Prostate gland (tissue), 2 donors: ENCODE measurements around the gene ADAMTS1. TPM values are rescaled to one million over a fixed set of nuclear protein-coding genes. Genes with fewer than 3 reads are reported as not detected.

ENCODE experiments used
- DNase-seq: peaks from one replicate; pipeline ENCODE4 v3.0.0-alpha.2; 2019; ENCODE audit warnings: low spot score
- H3K27ac ChIP-seq, 2 donors: fragments of 200-600 bp; sonication (generic); 2 replicates each; pipeline ENCODE4 v1.5.1; 2017 to 2019
- H3K27me3 ChIP-seq: fragments of 200-600 bp; sonication (generic); replicated peaks from 2 replicates; pipeline ENCODE4 v1.5.1; 2019; ENCODE audit not compliant: insufficient read depth
- H3K36me3 ChIP-seq, 2 donors: fragments of 200-600 bp; sonication (generic); 1 replicate in 1 of 2; 2 replicates in 1 of 2; pipeline versions ENCODE4 v1.5.1 to v1.8.1; 2017 to 2019
- H3K4me1 ChIP-seq: fragments of 200-600 bp; sonication (generic); replicated peaks from 2 replicates; pipeline ENCODE4 v1.5.1; 2019
- H3K4me3 ChIP-seq, 2 donors: fragments of 200-600 bp; sonication (generic); 2 replicates each; pipeline ENCODE4 v1.5.1; 2017 to 2019
- H3K9me3 ChIP-seq: fragments of 200-600 bp; sonication (generic); 2 replicates; pipeline ENCODE4 v1.5.1; 2017
- CTCF ChIP-seq, 4 experiments: fragments of 200-600 bp in 2 of 4; fragments of 450-650 bp in 2 of 4; sonication (generic) in 2 of 4; IDR thresholded peaks; 1 replicate in 3 of 4; 2 replicates in 1 of 4; pipeline ENCODE4 v1.5.1; 2016 to 2019; ENCODE audit warnings: antibody characterized with exemption in 4 of 4, mild to moderate bottlenecking in 2 of 4, moderate library complexity in 2 of 4
- POLR2A ChIP-seq: fragments of 450-650 bp; IDR thresholded peaks from one replicate; pipeline ENCODE4 v1.6.1; 2016; ENCODE audit warnings: antibody characterized with exemption, mild to moderate bottlenecking
- POLR2AphosphoS5 ChIP-seq: sonication (generic); formaldehyde crosslinking; IDR thresholded peaks from one replicate; pipeline ENCODE4 v1.6.1; 2017; ENCODE audit warnings: antibody characterized with exemption
- WGBS: methylation state at CpG from one replicate; pipeline ENCODE4 v1.1.5; 2018; 5-methylcytosine and 5-hydroxymethylcytosine counted together
- intact Hi-C: fragments of 100-400 bp; cut with DNase I; formaldehyde crosslinking; loops from one replicate; pipeline ENCODE4 v1.14.2; 2022
- total RNA-seq, 2 donors: library from RNA; depleted of rRNA; stranded (reverse); fragments of >200 nt; gene quantifications; one replicate each; pipeline ENCODE4 v1.1.0, GENCODE V29; 2016

ADAMTS1 gene
- total RNA-seq, 2 donors from 2014 or later: 19.4 to 110 TPM

- Histone ChIP-seq H3K27ac (no peak overlapping the region), H3K9me3 (no peaks in the 10 kb centered on the region), H3K36me3 (no peaks in the 10 kb centered on the region), H3K4me1 (no peaks in the 10 kb centered on the region), H3K4me3 (no peak overlapping the region), H3K27me3 (no peaks in the 10 kb centered on the region)
- DNase-seq: no peak
- intact Hi-C loops: no loop called here
- 78% methylated on average over 2 of the region's 2 CpGs for WGBS
- TF ChIP-seq CTCF (IDR thresholded peaks at IDR 0.05) (no peak), POLR2AphosphoS5 (no peak), POLR2A (no peak)
These were observed 26.3 kb downstream of the ADAMTS1 start for GRCh38 chr21:26818906-26819305.

DNA sequence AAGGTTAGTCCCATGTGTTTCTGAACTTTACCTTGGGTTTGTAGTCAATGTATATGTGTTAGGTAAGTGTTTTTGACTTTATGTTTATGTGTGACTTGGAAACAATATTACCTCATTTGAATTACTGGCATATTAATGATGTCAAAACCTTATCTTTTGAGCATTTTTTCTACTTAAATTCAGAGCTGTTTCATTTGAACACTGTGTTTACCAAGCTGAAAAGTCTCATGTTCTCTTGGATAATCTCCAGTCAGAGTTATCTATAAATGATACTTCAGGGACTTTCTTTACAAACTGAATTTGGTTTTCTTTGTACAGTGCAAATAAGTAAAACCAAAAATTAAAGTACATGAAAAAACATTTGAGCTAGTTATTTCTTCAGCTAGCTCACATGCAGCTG lies 30.0 kb downstream of the ADAMTS1 start:
- H3K9me3 ChIP-seq: no peaks in the 10 kb centered on the region
- no peak overlapping the region for H3K27ac ChIP-seq
- no peak for DNase-seq
- H3K4me3 ChIP-seq: no peak overlapping the region
- TF ChIP-seq POLR2A: no peak
- TF ChIP-seq POLR2AphosphoS5: no peak
- TF ChIP-seq CTCF (IDR thresholded peaks at IDR 0.05): no peak
- H3K4me1 ChIP-seq: no peaks in the 10 kb centered on the region
- H3K27me3 ChIP-seq: no peaks in the 10 kb centered on the region
- intact Hi-C loops: no loop called here
- no peaks in the 10 kb centered on the region for H3K36me3 ChIP-seq

DNA sequence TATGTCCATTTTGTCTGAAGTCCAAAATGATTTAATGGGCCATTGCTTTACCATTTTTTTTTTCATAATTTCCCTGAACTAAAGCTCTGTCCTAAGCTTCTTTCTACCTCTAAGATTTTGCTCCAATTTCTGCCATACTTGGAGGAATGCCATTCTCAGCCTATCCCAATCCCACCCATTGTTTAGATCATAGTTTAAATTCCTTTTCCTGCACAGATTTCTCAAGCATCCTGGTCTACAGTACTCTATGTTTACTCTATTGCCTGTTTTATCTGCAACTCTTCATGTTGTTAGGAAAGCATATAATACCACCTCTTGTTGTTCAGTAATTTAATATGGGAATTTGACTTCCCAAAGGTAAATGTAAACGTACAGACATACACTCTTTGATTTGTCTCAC lies 30.8 kb downstream of the ADAMTS1 start:
- DNase-seq: no peak
- Histone ChIP-seq H3K36me3 (no peaks in the 10 kb centered on the region), H3K9me3 (no peaks in the 10 kb centered on the region), H3K27me3 (no peaks in the 10 kb centered on the region), H3K4me3 (no peak overlapping the region), H3K27ac (no peak overlapping the region), H3K4me1 (no peaks in the 10 kb centered on the region)
- TF ChIP-seq CTCF (IDR thresholded peaks at IDR 0.05): no peak
- intact Hi-C loops: no loop called here
- 0% methylated on average over 1 of the region's 1 CpG for WGBS

- Histone ChIP-seq H3K4me1 (no peaks in the 10 kb centered on the region), H3K27ac (no peak overlapping the region), H3K36me3 (no peaks in the 10 kb centered on the region), H3K4me3 (no peak overlapping the region), H3K9me3 (no peaks in the 10 kb centered on the region), H3K27me3 (no peaks in the 10 kb centered on the region)
- no peak for TF ChIP-seq CTCF (IDR thresholded peaks at IDR 0.05)
- no peak for TF ChIP-seq POLR2A
- no peak for TF ChIP-seq POLR2AphosphoS5
- no peak for DNase-seq
- intact Hi-C loops: no loop called here
- WGBS: 65% methylated on average over 8 of the region's 8 CpGs
These were observed 31.7 kb downstream of the ADAMTS1 start for GRCh38 chr21:26813426-26813998.

DNA sequence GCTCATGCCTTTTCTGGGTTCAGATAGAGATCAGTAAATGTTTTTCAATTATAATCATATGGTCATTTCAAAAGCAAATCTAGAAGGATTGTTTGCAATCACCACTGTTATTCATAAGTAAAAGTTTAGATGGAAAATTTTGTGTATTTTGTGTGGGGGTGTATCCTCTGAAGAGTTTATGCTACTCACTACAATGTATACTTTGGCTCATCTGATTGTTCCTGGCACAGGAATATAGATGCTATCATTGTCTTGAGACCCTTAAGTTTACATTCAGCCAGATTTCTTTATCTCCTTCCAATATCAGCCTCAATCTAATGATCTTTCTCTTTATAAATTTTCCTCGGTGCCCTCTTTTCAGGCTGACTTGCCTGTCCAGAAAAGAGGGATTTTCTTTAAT lies 33.0 kb downstream of the ADAMTS1 start:
- no peaks in the 10 kb centered on the region for H3K27me3 ChIP-seq
- H3K36me3 ChIP-seq: no peaks in the 10 kb centered on the region
- intact Hi-C loops: no loop called here
- H3K4me3 ChIP-seq: no peak overlapping the region
- DNase-seq: no peak
- H3K27ac ChIP-seq: no peak overlapping the region
- 56% methylated on average over 1 of the region's 1 CpG for WGBS
- no peaks in the 10 kb centered on the region for H3K9me3 ChIP-seq
- no peaks in the 10 kb centered on the region for H3K4me1 ChIP-seq
- no peak for TF ChIP-seq CTCF (IDR thresholded peaks at IDR 0.05)
- TF ChIP-seq POLR2AphosphoS5: no peak
- TF ChIP-seq POLR2A: no peak
